HEK293T (cell line): ENCODE results near the gene ZP2.
"Not testable (repeated sequence)": the region's sequence is repeated elsewhere in the genome, so short reads cannot be mapped to it uniquely, and the experiment has no call there.

Source experiments
- ARNT ChIP-seq: fragments of 450-650 bp; IDR thresholded peaks from 2 replicates; pipeline ENCODE4 v1.6.1; 2017; ENCODE audit warnings: mild to moderate bottlenecking
- ELF4 ChIP-seq: fragments of 450-650 bp; IDR thresholded peaks from 2 replicates; pipeline ENCODE4 v1.6.1; 2017; ENCODE audit warnings: antibody characterized with exemption
- FOXA1 ChIP-seq: fragments of 450-650 bp; IDR thresholded peaks from 2 replicates; pipeline ENCODE4 v1.6.1; 2016; ENCODE audit warnings: mild to moderate bottlenecking
- FOXK2 ChIP-seq: fragments of 450-650 bp; IDR thresholded peaks from 2 replicates; pipeline ENCODE4 v1.6.1; 2016; ENCODE audit warnings: mild to moderate bottlenecking
- FOXM1 ChIP-seq: fragments of 450-650 bp; IDR thresholded peaks from 2 replicates; pipeline ENCODE4 v1.6.1; 2017; ENCODE audit warnings: mild to moderate bottlenecking, borderline replicate concordance
- LEF1 ChIP-seq: fragments of 450-650 bp; IDR thresholded peaks from 2 replicates; pipeline ENCODE4 v1.6.1; 2017; ENCODE audit warnings: mild to moderate bottlenecking, borderline replicate concordance
- NFRKB ChIP-seq: fragments of 450-650 bp; IDR thresholded peaks from 2 replicates; pipeline ENCODE4 v1.6.1; 2016; ENCODE audit warnings: mild to moderate bottlenecking, moderate library complexity
- SP1 ChIP-seq: fragments of 450-650 bp; IDR thresholded peaks from 2 replicates; pipeline ENCODE4 v1.6.1; 2017
- SUZ12 ChIP-seq: fragments of 450-650 bp; IDR thresholded peaks from 2 replicates; pipeline ENCODE4 v1.6.1; 2016; ENCODE audit warnings: mild to moderate bottlenecking
- TARDBP ChIP-seq: fragments of 450-650 bp; IDR thresholded peaks from 2 replicates; pipeline ENCODE4 v1.6.1; 2016
- ZNF384 ChIP-seq: fragments of 450-650 bp; IDR thresholded peaks from 2 replicates; pipeline ENCODE4 v1.6.1; 2016
- TF ChIP-seq, protein P1 (sequence below): fragments of 450-650 bp; IDR thresholded peaks from 2 replicates; pipeline ENCODE4 v1.6.1; 2016

DNA sequence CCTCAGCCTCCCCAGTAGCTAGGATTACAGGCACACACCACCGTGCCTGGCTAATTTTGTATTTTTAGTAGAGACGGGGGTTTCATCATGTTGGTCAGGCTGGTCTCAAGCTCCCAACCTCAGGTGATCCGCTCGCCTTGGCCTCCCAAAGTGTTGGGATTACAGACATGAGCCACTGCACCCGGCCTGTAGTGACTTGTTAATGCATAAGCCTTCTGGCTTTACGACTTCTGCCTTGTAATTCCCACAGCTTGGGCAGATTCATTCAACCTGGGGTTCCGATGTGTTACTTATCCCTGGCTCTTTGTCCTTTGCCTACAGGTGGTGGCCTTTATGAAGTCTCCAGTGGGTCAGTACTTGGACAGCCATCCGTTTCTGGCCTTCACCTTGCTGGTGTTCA lies 41.3 kb downstream of the ZP2 start:
- not testable (repeated sequence) for TF ChIP-seq SP1, FOXK2, FOXM1, ZNF384, FOXA1, SUZ12, NFRKB, ELF4, LEF1, ARNT, TARDBP
- TF ChIP-seq, protein P1, sequence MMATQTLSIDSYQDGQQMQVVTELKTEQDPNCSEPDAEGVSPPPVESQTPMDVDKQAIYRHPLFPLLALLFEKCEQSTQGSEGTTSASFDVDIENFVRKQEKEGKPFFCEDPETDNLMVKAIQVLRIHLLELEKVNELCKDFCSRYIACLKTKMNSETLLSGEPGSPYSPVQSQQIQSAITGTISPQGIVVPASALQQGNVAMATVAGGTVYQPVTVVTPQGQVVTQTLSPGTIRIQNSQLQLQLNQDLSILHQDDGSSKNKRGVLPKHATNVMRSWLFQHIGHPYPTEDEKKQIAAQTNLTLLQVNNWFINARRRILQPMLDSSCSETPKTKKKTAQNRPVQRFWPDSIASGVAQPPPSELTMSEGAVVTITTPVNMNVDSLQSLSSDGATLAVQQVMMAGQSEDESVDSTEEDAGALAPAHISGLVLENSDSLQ = not testable (repeated sequence)
